Trophoblast cell (in vitro differentiated cells and primary cell): ENCODE results near the gene SLAIN2. TPM values are rescaled to one million over a fixed set of nuclear protein-coding genes. Genes with fewer than 3 reads are reported as not detected.
"Not testable (repeated sequence)": the region's sequence is repeated elsewhere in the genome, so short reads cannot be mapped to it uniquely, and the experiment has no call there.

Experiments
- DNase-seq, 2 donors: peaks; one replicate each; pipeline ENCODE4 v3.0.0-alpha.2; 2016
- H2AFZ ChIP-seq: 2 replicates; pipeline ENCODE4 v1.6.1; 2013; ENCODE audit warnings: low read length, moderate library complexity, mild to moderate bottlenecking; ENCODE audit not compliant: insufficient read depth, poor library complexity
- H2AK5ac ChIP-seq: 2 replicates; pipeline ENCODE4 v1.6.1; 2013; ENCODE audit warnings: mild to moderate bottlenecking, low read length
- H2BK120ac ChIP-seq: 2 replicates; pipeline ENCODE4 v1.6.1; 2013; ENCODE audit warnings: low read length, mild to moderate bottlenecking, moderate library complexity; ENCODE audit not compliant: insufficient read depth, poor library complexity
- H2BK12ac ChIP-seq: 2 replicates; pipeline ENCODE4 v1.6.1; 2013; ENCODE audit warnings: mild to moderate bottlenecking, low read length, moderate library complexity
- H2BK5ac ChIP-seq: 2 replicates; pipeline ENCODE4 v1.6.1; 2013; ENCODE audit warnings: low read length, low read depth, moderate library complexity, mild to moderate bottlenecking; ENCODE audit not compliant: poor library complexity
- H3K14ac ChIP-seq: 2 replicates; pipeline ENCODE4 v1.6.1; 2013; ENCODE audit warnings: mild to moderate bottlenecking, low read length
- H3K18ac ChIP-seq: 2 replicates; pipeline ENCODE4 v1.6.1; 2013; ENCODE audit warnings: mild to moderate bottlenecking, low read length
- H3K23ac ChIP-seq: 2 replicates; pipeline ENCODE4 v1.6.1; 2013; ENCODE audit warnings: low read length
- H3K27ac ChIP-seq: 2 replicates; pipeline ENCODE4 v1.5.1; 2013; ENCODE audit warnings: low read depth, mild to moderate bottlenecking, inconsistent platforms, low read length, moderate library complexity
- H3K27me3 ChIP-seq: 2 replicates; pipeline ENCODE4 v1.6.1; 2013; ENCODE audit warnings: inconsistent platforms, mild to moderate bottlenecking, low read length, moderate library complexity; ENCODE audit not compliant: insufficient read depth
- H3K36me3 ChIP-seq, 2 experiments: 1 replicate in 1 of 2; 2 replicates in 1 of 2; pipeline ENCODE4 v1.6.1; 2013; ENCODE audit warnings: low read length in 2 of 2, mild to moderate bottlenecking in 2 of 2, moderate library complexity in 1 of 2; ENCODE audit not compliant: insufficient read depth in 2 of 2, control insufficient read depth in 1 of 2
- H3K4ac ChIP-seq: 2 replicates; pipeline ENCODE4 v1.6.1; 2013; ENCODE audit warnings: low read depth, mild to moderate bottlenecking, low read length, moderate library complexity
- H3K4me1 ChIP-seq, 2 experiments: 1 replicate in 1 of 2; 2 replicates in 1 of 2; pipeline ENCODE4 v1.6.1; 2013; ENCODE audit warnings: low read length in 2 of 2, mild to moderate bottlenecking in 2 of 2, moderate library complexity in 1 of 2; ENCODE audit not compliant: insufficient read depth in 2 of 2, control insufficient read depth in 1 of 2
- H3K4me2 ChIP-seq: 2 replicates; pipeline ENCODE4 v1.6.1; 2013; ENCODE audit warnings: inconsistent platforms, mild to moderate bottlenecking, low read length, moderate library complexity
- H3K4me3 ChIP-seq: 2 replicates; pipeline ENCODE4 v1.5.1; 2013; ENCODE audit warnings: mild to moderate bottlenecking, low read depth, low read length, inconsistent platforms
- H3K79me1 ChIP-seq: one replicate; pipeline ENCODE4 v1.6.1; 2013; ENCODE audit warnings: low read length
- H3K79me2 ChIP-seq: 2 replicates; pipeline ENCODE4 v1.6.1; 2013; ENCODE audit warnings: low read length, mild to moderate bottlenecking; ENCODE audit not compliant: control insufficient read depth, insufficient read depth, poor library complexity
- H3K9ac ChIP-seq: 2 replicates; pipeline ENCODE4 v1.6.1; 2013; ENCODE audit warnings: mild to moderate bottlenecking, low read length
- H3K9me3 ChIP-seq: 2 replicates; pipeline ENCODE4 v1.6.1; 2013; ENCODE audit warnings: low read depth, mild to moderate bottlenecking, control low read depth, inconsistent platforms, low read length; ENCODE audit not compliant: insufficient read depth
- H4K12ac ChIP-seq: 2 replicates; pipeline ENCODE4 v1.6.1; 2013; ENCODE audit warnings: low read depth, mild to moderate bottlenecking, low read length, moderate library complexity
- H4K8ac ChIP-seq: 2 replicates; pipeline ENCODE4 v1.6.1; 2013; ENCODE audit warnings: low read depth, mild to moderate bottlenecking, low read length, moderate library complexity
- H4K91ac ChIP-seq: one replicate; pipeline ENCODE4 v1.6.1; 2013; ENCODE audit warnings: low read depth, mild to moderate bottlenecking, low read length, moderate library complexity
- WGBS: extraction: QIAGEN DNeasy Blood & Tissue Kit; methylation state at CpG from one replicate; pipeline ENCODE4 v1.1.7; 2013; ENCODE audit warnings: missing lambda C conversion rate; ENCODE audit not compliant: insufficient read length, insufficient coverage; ENCODE audit errors: extremely low coverage; 5-methylcytosine and 5-hydroxymethylcytosine counted together
- polyA plus RNA-seq: library from polyadenylated mRNA; stranded (reverse); fragments of 200-250 nt; gene quantifications from 2 replicates; pipeline ENCODE4 v1.2.3, GENCODE V29; 2013

SLAIN2 gene
- polyA plus RNA-seq = 131 and 137 TPM in 2 replicates

DNA sequence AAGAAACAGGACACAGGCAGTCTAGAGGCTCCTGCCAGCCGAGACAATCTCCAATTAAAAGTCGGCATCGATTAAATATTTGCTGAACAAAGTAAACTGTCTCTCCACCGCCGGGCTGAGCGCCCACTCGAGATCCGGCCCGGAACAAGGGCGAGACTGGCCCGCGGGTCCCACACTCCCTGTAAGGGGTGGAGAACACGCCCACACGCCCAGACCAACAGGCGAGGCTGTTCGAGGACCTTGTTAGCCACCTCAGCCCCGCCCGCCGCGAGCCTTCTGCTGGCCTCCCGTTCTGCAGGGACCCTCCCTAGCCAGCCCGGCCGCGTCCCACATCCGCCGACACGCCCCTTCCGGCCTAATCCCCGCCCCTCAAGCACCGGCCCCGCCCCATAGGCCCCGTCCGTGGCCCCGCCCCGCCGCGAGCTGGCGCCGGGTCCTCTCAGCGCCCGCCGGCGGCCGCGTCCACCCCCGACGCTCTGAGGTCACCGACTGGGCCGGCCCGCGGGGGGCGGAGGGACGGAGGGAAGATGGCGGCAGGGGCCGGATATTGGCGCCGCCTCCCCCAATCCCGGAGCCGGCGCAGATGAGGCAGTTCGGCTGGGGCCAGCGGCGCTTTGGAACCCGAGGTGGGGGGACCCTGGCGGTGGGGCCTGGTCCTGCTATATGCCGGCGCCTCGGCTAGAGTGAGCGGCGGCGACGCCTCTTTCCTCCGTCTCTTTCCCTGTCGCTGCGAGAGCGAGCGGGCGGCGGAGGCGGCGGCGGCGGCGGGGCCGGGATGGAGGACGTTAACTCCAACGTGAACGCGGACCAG, at the start of gene SLAIN2:
SLAIN2 (plus strand) TSS at position 565 of the 811 bp plus-strand sequence; CDS start at position 776, 211 bp downstream.
- Histone ChIP-seq H3K4me2 (peak within 1 kb of the TSS; percentile 94), H3K79me2 (peaks cover 11% of the 10 kb centered on the region), H3K27ac (peak within 1 kb of the TSS; percentile 97), H3K4me3 (peak within 1 kb of the TSS; percentile 88), H2AFZ (peak within 1 kb of the TSS; percentile 95), H4K12ac (peak within 1 kb of the TSS; percentile 90), H3K18ac (peak within 1 kb of the TSS; percentile 93), H4K8ac (peak within 1 kb of the TSS; percentile 98), H3K27me3 (no peaks in the 10 kb centered on the region), H3K79me1 (peaks cover 16% of the 10 kb centered on the region), H2BK12ac (peak within 1 kb of the TSS; percentile 66), H3K23ac (no peak within 1 kb of the TSS), H3K14ac (peak within 1 kb of the TSS; percentile 91), H3K36me3 (no peaks in the 10 kb centered on the region), H4K91ac (peak within 1 kb of the TSS; percentile 93), H3K4ac (peak within 1 kb of the TSS; percentile 93), H3K4me1 (no peaks in the 10 kb centered on the region), H2AK5ac (peak within 1 kb of the TSS; percentile 87), H3K9ac (peak within 1 kb of the TSS; percentile 88), H3K9me3 (no peaks in the 10 kb centered on the region), H2BK5ac (peak within 1 kb of the TSS; percentile 94), H2BK120ac (peak within 1 kb of the TSS; percentile 87)
- no CpG with 5 or more reads among the region's 89 CpGs for WGBS
- DNase-seq = peak; percentile 97 to 98

GRCh38 chr4:48292218-48292790, 49.0 kb upstream of the SLAIN2 start:
- not testable (repeated sequence) for H3K4me3 ChIP-seq, H3K79me1 ChIP-seq, H3K4me1 ChIP-seq, H3K23ac ChIP-seq, H3K9me3 ChIP-seq, H2BK120ac ChIP-seq, H3K27me3 ChIP-seq, H3K4ac ChIP-seq, H4K91ac ChIP-seq, H4K8ac ChIP-seq, H3K18ac ChIP-seq, H2AK5ac ChIP-seq, H2BK5ac ChIP-seq, H3K4me2 ChIP-seq, H3K27ac ChIP-seq, H3K9ac ChIP-seq, DNase-seq, H2BK12ac ChIP-seq, H4K12ac ChIP-seq, H3K36me3 ChIP-seq, H3K79me2 ChIP-seq, H3K14ac ChIP-seq, H2AFZ ChIP-seq
- no CpG with 5 or more reads among the region's 40 CpGs for WGBS

GRCh38 chr4:48295116-48295515, 46.2 kb upstream of the SLAIN2 start:
- H3K14ac ChIP-seq = no peak overlapping the region
- H4K12ac ChIP-seq = no peak overlapping the region
- no peaks in the 10 kb centered on the region for H3K36me3 ChIP-seq
- no peak overlapping the region for H2AFZ ChIP-seq
- no peak overlapping the region for H3K4me2 ChIP-seq
- H2AK5ac ChIP-seq = no peak overlapping the region
- H2BK120ac ChIP-seq = no peak overlapping the region
- peaks cover 5% of the 10 kb centered on the region for H3K9me3 ChIP-seq
- H3K4me3 ChIP-seq = no peak overlapping the region
- H3K79me2 ChIP-seq = no peaks in the 10 kb centered on the region
- no peak overlapping the region for H4K91ac ChIP-seq
- H2BK5ac ChIP-seq = no peak overlapping the region
- H3K18ac ChIP-seq = no peak overlapping the region
- H3K23ac ChIP-seq = no peak overlapping the region
- no peaks in the 10 kb centered on the region for H3K79me1 ChIP-seq
- H3K27ac ChIP-seq = no peak overlapping the region
- no peak overlapping the region for H2BK12ac ChIP-seq
- H3K27me3 ChIP-seq = no peaks in the 10 kb centered on the region
- H3K4me1 ChIP-seq = no peaks in the 10 kb centered on the region
- H4K8ac ChIP-seq = no peak overlapping the region
- no peak overlapping the region for H3K4ac ChIP-seq
- no peak overlapping the region for H3K9ac ChIP-seq
- DNase-seq = no peak

DNA sequence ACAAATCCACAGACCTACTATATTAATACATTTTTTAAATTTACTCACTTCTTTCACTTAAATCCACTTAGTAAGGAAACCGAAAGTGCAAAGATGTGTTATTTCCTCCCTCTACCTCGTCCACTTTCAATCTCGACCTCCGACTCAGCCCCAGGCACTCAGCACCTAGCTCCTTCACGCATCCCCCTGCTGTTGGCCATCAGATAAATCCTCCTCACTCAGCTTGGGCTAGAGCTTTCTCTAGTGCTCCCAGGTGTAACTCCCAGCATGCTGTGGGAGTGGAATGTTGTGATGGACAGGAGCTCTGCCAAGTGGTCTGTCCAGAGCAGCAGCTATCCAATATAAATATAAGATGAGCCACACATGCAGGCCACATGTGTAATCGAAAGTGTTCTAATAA, 45.0 kb upstream of the SLAIN2 start:
- Histone ChIP-seq H3K4ac (no peak overlapping the region), H3K36me3 (no peaks in the 10 kb centered on the region), H3K14ac (no peak overlapping the region), H3K9ac (no peak overlapping the region), H2BK5ac (no peak overlapping the region), H3K27me3 (no peaks in the 10 kb centered on the region), H3K9me3 (peaks cover 5% of the 10 kb centered on the region), H4K8ac (no peak overlapping the region), H4K12ac (no peak overlapping the region), H4K91ac (no peak overlapping the region), H3K4me2 (no peak overlapping the region), H2BK120ac (no peak overlapping the region), H3K79me2 (no peaks in the 10 kb centered on the region), H2AK5ac (no peak overlapping the region), H3K79me1 (no peaks in the 10 kb centered on the region), H3K4me3 (no peak overlapping the region), H3K4me1 (no peaks in the 10 kb centered on the region), H2AFZ (no peak overlapping the region), H2BK12ac (no peak overlapping the region), H3K18ac (no peak overlapping the region), H3K23ac (no peak overlapping the region), H3K27ac (no peak overlapping the region)
- DNase-seq = no peak
- WGBS = no CpG with 5 or more reads among the region's 6 CpGs
